Activated CD8-positive, alpha-beta memory T cell treated with anti-CD3 and anti-CD28 coated beads for 4 hours (primary cell): ENCODE results near the gene LTA4H.

Source experiments
- DNase-seq, 2 donors: peaks; one replicate each; pipeline ENCODE4 v3.0.0-alpha.2; 2020; ENCODE audit warnings: low read depth in 2 of 2

The LTA4H gene

GRCh38 chr12:96034621-96035282 is 635 bp downstream of the LTA4H start:
- no peak for DNase-seq

GRCh38 chr12:96033549-96034389 is 1.6 kb downstream of the LTA4H start:
- DNase-seq: no peak

- DNase-seq: no peak
Measured at GRCh38 chr12:96029826-96030225, 5.6 kb downstream of the LTA4H start.

- no peak for DNase-seq
Measured at GRCh38 chr12:96028538-96028937, 6.8 kb downstream of the LTA4H start.

GRCh38 chr12:96026331-96026730 is 9.1 kb downstream of the LTA4H start:
- DNase-seq: no peak

GRCh38 chr12:96025518-96025917 is 9.9 kb downstream of the LTA4H start:
- no peak for DNase-seq

GRCh38 chr12:96020314-96021003 is 14.9 kb downstream of the LTA4H start:
- DNase-seq: no peak

GRCh38 chr12:96015672-96016071 is 19.7 kb downstream of the LTA4H start:
- no peak for DNase-seq

- no peak for DNase-seq
Measured at GRCh38 chr12:96014943-96015599, 20.3 kb downstream of the LTA4H start.

GRCh38 chr12:96007729-96008128 is 27.7 kb downstream of the LTA4H start:
- no peak for DNase-seq

- DNase-seq: no peak
Measured at GRCh38 chr12:96006727-96007126, 28.7 kb downstream of the LTA4H start.

- no peak for DNase-seq
Measured at GRCh38 chr12:96000858-96001257, 34.5 kb downstream of the LTA4H start.

GRCh38 chr12:95999484-95999883 is 35.9 kb downstream of the LTA4H start:
- no peak for DNase-seq

- DNase-seq: peak in 1 of 2 donors; percentile 7
Measured at GRCh38 chr12:95998611-95999286, 36.6 kb downstream of the LTA4H start.

GRCh38 chr12:95997911-95998510 is 37.4 kb downstream of the LTA4H start:
- no peak for DNase-seq

GRCh38 chr12:95997276-95997675 is 38.1 kb downstream of the LTA4H start:
- DNase-seq: no peak

- no peak for DNase-seq
Measured at GRCh38 chr12:95996034-95996658, 39.2 kb downstream of the LTA4H start, which contains the start of gene HAL. Gene HAL, minus strand, starts transcription at chr12:95996344. Its CDS starts 434 bp downstream, at chr12:95995910.

GRCh38 chr12:95995238-95996031 is 40.0 kb downstream of the LTA4H start:
- no peak for DNase-seq

GRCh38 chr12:95994476-95994875 is 40.9 kb downstream of the LTA4H start:
- DNase-seq: no peak

- no peak for DNase-seq
Measured at GRCh38 chr12:95993907-95994306, 41.5 kb downstream of the LTA4H start.
